Measurements from ENCODE around the gene RNF157.

RNF157 gene

GRCh38 chr17:76123191-76123499 is 117.1 kb downstream of the RNF157 start:
- no peak for DNase-seq (ENCODE audit: low spot score)

GRCh38 chr17:76122431-76123190 is 117.7 kb downstream of the RNF157 start:
- no peak for DNase-seq (ENCODE audit: low spot score)

- no peak for DNase-seq (ENCODE audit: low spot score)
Measured at GRCh38 chr17:76121932-76122430, 118.3 kb downstream of the RNF157 start.

GRCh38 chr17:76120658-76121008 is 119.7 kb downstream of the RNF157 start:
- no peak for DNase-seq (ENCODE audit: low spot score)

- DNase-seq (ENCODE audit: low spot score) = no peak
Measured at GRCh38 chr17:76119409-76120371, 120.6 kb downstream of the RNF157 start.

- no peak for DNase-seq (ENCODE audit: low spot score)
Measured at GRCh38 chr17:76115138-76115754, 125.0 kb downstream of the RNF157 start.

GRCh38 chr17:76111956-76112355 is 128.3 kb downstream of the RNF157 start:
- DNase-seq (ENCODE audit: low spot score) = no peak

- DNase-seq (ENCODE audit: low spot score) = peak; percentile 23
Measured at GRCh38 chr17:76107509-76107908, 132.8 kb downstream of the RNF157 start.

GRCh38 chr17:76106703-76107102 is 133.6 kb downstream of the RNF157 start:
- DNase-seq (ENCODE audit: low spot score) = no peak

GRCh38 chr17:76104896-76105231 is 135.4 kb downstream of the RNF157 start:
- DNase-seq (ENCODE audit: low spot score) = no peak

GRCh38 chr17:76104140-76104895 is 136.0 kb downstream of the RNF157 start:
- DNase-seq (ENCODE audit: low spot score) = no peak

- DNase-seq (ENCODE audit: low spot score) = peak; percentile 84
Measured at GRCh38 chr17:76103274-76104139, 136.8 kb downstream of the RNF157 start, which contains the start of gene EXOC7. Gene EXOC7 (minus strand): TSS chr17:76103787. CDS start chr17:76103692, 95 bp downstream.

- DNase-seq (ENCODE audit: low spot score) = no peak
Measured at GRCh38 chr17:76102944-76103273, 137.4 kb downstream of the RNF157 start.

GRCh38 chr17:76097716-76098295 is 142.5 kb downstream of the RNF157 start:
- no peak for DNase-seq (ENCODE audit: low spot score)

- no peak for DNase-seq (ENCODE audit: low spot score)
Measured at GRCh38 chr17:76095943-76096342, 144.3 kb downstream of the RNF157 start.

- no peak for DNase-seq (ENCODE audit: low spot score)
Measured at GRCh38 chr17:76094046-76094445, 146.2 kb downstream of the RNF157 start.

- DNase-seq (ENCODE audit: low spot score) = no peak
Measured at GRCh38 chr17:76092526-76093413, 147.5 kb downstream of the RNF157 start.
